Uterus (tissue), 2 donors: ENCODE results near the gene SDCCAG8.

ENCODE experiments used
- POLR2A ChIP-seq, 2 donors: fragments of 450-650 bp; IDR thresholded peaks; one replicate each; pipeline ENCODE4 v1.6.1; 2016; ENCODE audit warnings: antibody characterized with exemption in 2 of 2, mild to moderate bottlenecking in 1 of 2, moderate library complexity in 1 of 2
- TF ChIP-seq, protein P1 (sequence below), 4 experiments: fragments of 200-600 bp in 2 of 4; fragments of 450-650 bp in 2 of 4; sonication (generic) in 2 of 4; IDR thresholded peaks; one replicate each; pipeline ENCODE4 v1.5.1; 2016 to 2019; ENCODE audit warnings: antibody characterized with exemption in 4 of 4, mild to moderate bottlenecking in 2 of 4, moderate library complexity in 1 of 4

DNA sequence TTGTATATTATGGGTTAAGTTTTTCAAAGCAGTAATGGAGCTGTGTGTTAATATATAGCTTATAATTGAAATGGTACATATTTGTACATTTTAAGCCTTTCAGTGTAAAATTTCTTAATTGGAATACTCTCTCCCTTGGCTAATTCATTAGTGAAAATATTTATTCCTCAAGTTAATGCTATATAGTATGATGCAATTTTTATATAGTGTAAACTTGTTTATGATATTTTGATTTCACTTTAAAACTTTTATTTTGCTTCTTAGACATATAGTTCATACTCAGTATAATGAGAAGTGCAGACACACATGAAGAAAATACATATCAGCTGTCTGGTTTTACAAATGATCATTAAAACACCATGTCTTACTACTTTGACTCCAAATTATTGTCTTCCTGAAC, 140.6 kb downstream of the SDCCAG8 start:
- TF ChIP-seq, protein P1, sequence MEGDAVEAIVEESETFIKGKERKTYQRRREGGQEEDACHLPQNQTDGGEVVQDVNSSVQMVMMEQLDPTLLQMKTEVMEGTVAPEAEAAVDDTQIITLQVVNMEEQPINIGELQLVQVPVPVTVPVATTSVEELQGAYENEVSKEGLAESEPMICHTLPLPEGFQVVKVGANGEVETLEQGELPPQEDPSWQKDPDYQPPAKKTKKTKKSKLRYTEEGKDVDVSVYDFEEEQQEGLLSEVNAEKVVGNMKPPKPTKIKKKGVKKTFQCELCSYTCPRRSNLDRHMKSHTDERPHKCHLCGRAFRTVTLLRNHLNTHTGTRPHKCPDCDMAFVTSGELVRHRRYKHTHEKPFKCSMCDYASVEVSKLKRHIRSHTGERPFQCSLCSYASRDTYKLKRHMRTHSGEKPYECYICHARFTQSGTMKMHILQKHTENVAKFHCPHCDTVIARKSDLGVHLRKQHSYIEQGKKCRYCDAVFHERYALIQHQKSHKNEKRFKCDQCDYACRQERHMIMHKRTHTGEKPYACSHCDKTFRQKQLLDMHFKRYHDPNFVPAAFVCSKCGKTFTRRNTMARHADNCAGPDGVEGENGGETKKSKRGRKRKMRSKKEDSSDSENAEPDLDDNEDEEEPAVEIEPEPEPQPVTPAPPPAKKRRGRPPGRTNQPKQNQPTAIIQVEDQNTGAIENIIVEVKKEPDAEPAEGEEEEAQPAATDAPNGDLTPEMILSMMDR (IDR thresholded peaks at IDR 0.05), result no peak
- no peak for TF ChIP-seq POLR2A (IDR thresholded peaks at IDR 0.05)
